Epithelial cell of proximal tubule (primary cell): ENCODE measurements around the gene ESYT2. TPM values are rescaled to one million over a fixed set of nuclear protein-coding genes. Genes with fewer than 3 reads are reported as not detected.

Source experiments
- DNase-seq: peaks from one replicate; pipeline ENCODE4 v3.0.0-alpha.2; 2011; ENCODE audit warnings: low read depth
- H3K4me3 ChIP-seq: 2 replicates; pipeline ENCODE4 v1.5.1; 2011; ENCODE audit warnings: low read depth, mild to moderate bottlenecking, low read length
- CTCF ChIP-seq: conservative IDR thresholded peaks from 2 replicates; pipeline ENCODE4 v1.5.1; 2012; ENCODE audit warnings: low read depth, mild to moderate bottlenecking, low read length
- total RNA-seq: library from RNA; depleted of rRNA; stranded (reverse); fragments of >200 nt; gene quantifications from 2 replicates; pipeline ENCODE4 v1.2.3, GENCODE V29; 2015

The ESYT2 gene
- total RNA-seq, 1 donor from 2014 or later, result 43.4 TPM

GRCh38 chr7:158765020-158765419 is 64.3 kb downstream of the ESYT2 start:
- DNase-seq, result no peak
- H3K4me3 ChIP-seq, result no peak overlapping the region
- TF ChIP-seq CTCF, result no peak

- H3K4me3 ChIP-seq, result no peak overlapping the region
- DNase-seq, result no peak
- no peak for TF ChIP-seq CTCF
Observed at GRCh38 chr7:158763454-158764033, 65.8 kb downstream of the ESYT2 start.

DNA sequence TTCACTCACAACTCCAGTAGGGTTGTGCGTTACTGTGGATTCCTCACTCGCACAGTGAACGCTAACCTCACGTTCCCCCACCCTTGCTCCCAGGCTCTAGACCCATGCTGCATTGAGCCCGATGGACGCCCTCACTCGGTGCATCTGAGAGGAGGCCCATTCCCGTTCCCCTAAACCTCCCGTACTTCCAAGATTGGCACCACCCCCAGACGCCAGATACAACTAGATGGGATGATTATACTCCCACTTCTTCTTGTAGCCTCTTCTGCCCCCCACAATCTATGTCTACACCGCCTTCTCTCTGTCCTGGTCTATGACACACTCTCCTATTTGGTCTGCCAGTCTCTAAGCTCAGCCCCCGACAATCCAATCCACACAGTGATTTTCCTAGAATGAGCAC is 67.4 kb downstream of the ESYT2 start:
- no peak for DNase-seq
- no peak overlapping the region for H3K4me3 ChIP-seq
- TF ChIP-seq CTCF, result no peak

GRCh38 chr7:158760936-158761335 is 68.4 kb downstream of the ESYT2 start:
- no peak for DNase-seq
- TF ChIP-seq CTCF, result peak; percentile 29
- H3K4me3 ChIP-seq, result no peak overlapping the region

DNA sequence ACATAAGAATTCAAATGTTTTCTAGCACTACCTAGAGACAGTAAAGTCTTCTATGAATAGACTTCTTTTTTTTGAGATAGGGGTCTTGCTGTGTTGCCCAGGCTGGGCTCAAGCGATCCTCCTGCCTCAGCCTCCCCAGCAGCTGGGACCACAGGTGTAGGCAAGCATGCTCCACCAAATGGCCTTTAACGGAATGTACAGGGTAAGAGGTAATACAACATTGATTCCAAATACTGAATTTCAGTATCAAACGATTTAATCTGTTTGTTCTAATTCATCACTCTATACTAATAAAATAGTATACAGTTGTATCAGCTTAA is 68.9 kb downstream of the ESYT2 start:
- no peak for TF ChIP-seq CTCF
- no peak for DNase-seq
- H3K4me3 ChIP-seq, result no peak overlapping the region

GRCh38 chr7:158759749-158760444 is 69.4 kb downstream of the ESYT2 start:
- H3K4me3 ChIP-seq, result no peak overlapping the region
- TF ChIP-seq CTCF, result no peak
- DNase-seq, result no peak

DNA sequence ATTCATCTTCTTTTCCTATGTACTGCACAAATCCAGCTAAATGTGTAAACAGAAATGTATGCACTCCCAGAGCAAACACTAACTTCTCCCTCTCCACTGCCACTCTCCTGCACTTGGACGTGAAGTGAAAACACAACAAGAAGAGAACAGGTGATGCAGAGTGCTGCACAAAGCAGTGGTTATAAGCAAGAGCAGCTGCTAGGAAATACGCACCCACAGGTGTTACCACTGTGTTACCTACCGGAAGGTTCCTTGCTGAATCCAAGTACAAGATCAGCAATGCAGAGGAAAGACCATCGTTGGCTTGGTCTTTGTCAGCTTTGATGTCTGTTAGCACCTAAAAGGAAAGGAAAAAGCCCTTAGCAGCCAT is 70.1 kb downstream of the ESYT2 start:
- no peak for DNase-seq
- no peak overlapping the region for H3K4me3 ChIP-seq
- TF ChIP-seq CTCF, result no peak
